Activated gamma-delta T cell treated with anti-CD3 and anti-CD28 coated beads, Interleukin-2, amount 50 U/mL, for 16 hours (primary cell): ENCODE measurements around the gene UGDH.
"Not testable (repeated sequence)": the region's sequence is repeated elsewhere in the genome, so short reads cannot be mapped to it uniquely, and the experiment has no call there.

ENCODE experiments used
- DNase-seq: peaks from one replicate; pipeline ENCODE4 v3.0.0-alpha.2; 2020; ENCODE audit warnings: low read depth

UGDH gene

GRCh38 chr4:39527296-39528060 is at the start of gene UGDH:
Gene UGDH (minus strand): TSS chr4:39527439. CDS start chr4:39521512, 5,927 bp downstream.
- DNase-seq, result peak; percentile 83

GRCh38 chr4:39574946-39575345 is 47.7 kb upstream of the UGDH start:
- DNase-seq, result no peak

GRCh38 chr4:39571504-39571903 is 44.3 kb upstream of the UGDH start:
- DNase-seq, result no peak

- no peak for DNase-seq
Observed at GRCh38 chr4:39571054-39571453, 43.8 kb upstream of the UGDH start.

GRCh38 chr4:39569209-39569608 is 42.0 kb upstream of the UGDH start:
- no peak for DNase-seq

- no peak for DNase-seq
Observed at GRCh38 chr4:39568805-39569204, 41.6 kb upstream of the UGDH start.

GRCh38 chr4:39565878-39566600 is 38.8 kb upstream of the UGDH start:
- DNase-seq, result no peak

- DNase-seq, result no peak
Observed at GRCh38 chr4:39563346-39563847, 36.2 kb upstream of the UGDH start.

- no peak for DNase-seq
Observed at GRCh38 chr4:39562792-39563191, 35.6 kb upstream of the UGDH start.

- no peak for DNase-seq
Observed at GRCh38 chr4:39559626-39560025, 32.4 kb upstream of the UGDH start.

- no peak for DNase-seq
Observed at GRCh38 chr4:39555472-39555871, 28.2 kb upstream of the UGDH start.

GRCh38 chr4:39548425-39549067 is 21.3 kb upstream of the UGDH start:
- no peak for DNase-seq

GRCh38 chr4:39544580-39545315 is 17.5 kb upstream of the UGDH start:
- no peak for DNase-seq

- not testable (repeated sequence) for DNase-seq
Observed at GRCh38 chr4:39544080-39544479, 16.8 kb upstream of the UGDH start.

- no peak for DNase-seq
Observed at GRCh38 chr4:39543034-39543433, 15.8 kb upstream of the UGDH start.

- no peak for DNase-seq
Observed at GRCh38 chr4:39542611-39543012, 15.4 kb upstream of the UGDH start.

- no peak for DNase-seq
Observed at GRCh38 chr4:39541987-39542610, 14.9 kb upstream of the UGDH start.

- DNase-seq, result no peak
Observed at GRCh38 chr4:39539089-39539611, 11.9 kb upstream of the UGDH start.

- no peak for DNase-seq
Observed at GRCh38 chr4:39533541-39533940, 6.3 kb upstream of the UGDH start.

- DNase-seq, result not testable (repeated sequence)
Observed at GRCh38 chr4:39532237-39532636, 5.0 kb upstream of the UGDH start.

- DNase-seq, result no peak
Observed at GRCh38 chr4:39530682-39531081, 3.4 kb upstream of the UGDH start.
